DMS153 (cell line): ENCODE data around the gene HSPB9.
A peak's percentile ranks its signal among the peaks of the same experiment; 100 is the strongest.

Experiments
- DNase-seq: peaks from one replicate; lab custom pipeline; 2025; lab: John Stamatoyannopoulos, UW

HSPB9 gene

DNA sequence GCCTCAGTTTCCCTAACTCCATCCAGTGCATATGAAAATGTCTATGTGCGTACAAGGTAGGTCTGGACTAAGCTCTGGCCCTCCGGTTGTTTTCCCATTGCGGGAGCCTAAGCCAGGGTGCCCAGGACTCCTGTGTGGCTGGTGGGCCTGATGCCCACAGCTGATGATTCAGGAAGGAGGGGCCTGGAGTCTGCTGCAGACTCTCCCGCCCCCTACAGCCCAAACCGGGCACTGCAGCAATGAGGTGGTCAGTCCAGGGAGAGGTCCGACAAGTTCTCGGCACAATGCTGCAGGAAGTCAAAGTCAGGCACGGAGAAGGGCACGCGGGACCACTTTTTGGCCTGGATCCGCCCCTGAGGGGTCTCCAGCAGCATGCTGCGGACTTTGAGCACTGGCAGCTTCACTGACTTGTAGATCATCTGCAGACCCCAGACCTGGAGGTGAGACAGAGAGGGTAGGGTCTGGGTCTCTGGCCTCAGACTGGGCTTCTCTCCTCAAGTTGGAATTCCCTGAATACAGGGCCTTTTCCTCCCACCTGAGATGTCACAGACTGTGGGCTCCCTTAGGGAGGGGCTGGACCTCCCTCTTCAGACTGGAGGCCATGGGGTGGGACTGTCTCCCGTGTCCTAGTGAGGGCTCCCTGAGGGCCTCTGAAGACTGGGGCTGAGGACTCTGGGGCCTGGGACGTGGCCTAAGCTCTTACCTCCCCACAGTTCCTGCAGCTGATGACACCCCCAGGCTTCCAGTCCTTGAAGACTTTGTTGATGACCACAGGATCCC, 20.9 kb upstream of the HSPB9 start:
- no peak for DNase-seq

DNA sequence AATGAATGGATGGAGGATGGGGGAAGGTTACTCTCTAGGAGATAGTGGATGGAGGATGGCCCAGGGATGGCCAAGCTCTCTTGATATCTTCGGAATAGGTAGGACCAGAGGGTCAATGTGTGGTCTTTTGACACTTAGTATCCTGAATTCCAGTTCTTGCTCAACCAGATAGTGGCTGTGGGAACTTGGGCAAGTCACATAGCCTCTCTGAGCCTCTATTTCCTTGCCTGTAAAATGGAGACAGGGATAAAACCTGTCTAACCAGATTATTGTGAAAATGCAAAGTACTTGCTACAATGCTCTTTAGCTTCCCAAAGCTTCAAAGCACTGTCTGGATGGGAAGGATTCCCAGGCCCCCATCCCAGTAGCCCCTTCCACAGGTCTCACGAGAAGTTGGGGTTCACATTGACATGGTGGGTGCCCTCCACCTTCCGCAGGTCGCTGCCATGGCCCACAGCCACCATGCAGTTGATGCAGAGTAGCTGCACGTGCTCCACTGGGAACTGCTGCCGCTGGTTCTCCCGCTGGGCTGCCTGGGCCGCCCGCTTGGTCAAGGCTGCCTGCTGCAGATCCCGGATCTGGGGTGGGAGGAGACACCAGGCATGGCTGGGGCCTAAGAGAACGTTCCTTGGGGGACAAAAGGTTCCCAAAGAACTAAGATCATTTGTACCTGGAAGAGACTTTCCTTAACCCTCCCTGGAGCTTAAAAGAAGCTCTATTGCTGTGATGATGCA, 19.2 kb upstream of the HSPB9 start:
- DNase-seq = no peak

DNA sequence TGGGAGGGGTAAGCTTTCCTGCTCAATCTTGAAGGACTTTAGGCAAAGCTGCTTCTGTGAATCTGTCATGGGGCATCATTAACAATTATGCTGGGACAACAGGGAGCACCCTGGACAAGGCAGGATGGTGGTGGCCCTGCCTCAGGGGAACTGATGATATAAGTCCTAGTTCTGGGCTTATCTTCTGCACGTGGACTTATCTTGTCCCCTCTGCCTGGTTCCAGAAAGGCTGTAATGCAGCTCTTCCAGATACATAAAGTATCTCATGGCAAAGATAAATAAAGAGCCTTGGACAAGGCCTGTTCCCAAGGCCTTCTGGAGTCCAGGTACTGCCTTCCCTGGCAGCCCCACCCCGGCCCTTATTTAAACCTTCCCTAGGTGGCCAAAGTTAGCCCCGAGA, 18.3 kb upstream of the HSPB9 start:
- no peak for DNase-seq

DNA sequence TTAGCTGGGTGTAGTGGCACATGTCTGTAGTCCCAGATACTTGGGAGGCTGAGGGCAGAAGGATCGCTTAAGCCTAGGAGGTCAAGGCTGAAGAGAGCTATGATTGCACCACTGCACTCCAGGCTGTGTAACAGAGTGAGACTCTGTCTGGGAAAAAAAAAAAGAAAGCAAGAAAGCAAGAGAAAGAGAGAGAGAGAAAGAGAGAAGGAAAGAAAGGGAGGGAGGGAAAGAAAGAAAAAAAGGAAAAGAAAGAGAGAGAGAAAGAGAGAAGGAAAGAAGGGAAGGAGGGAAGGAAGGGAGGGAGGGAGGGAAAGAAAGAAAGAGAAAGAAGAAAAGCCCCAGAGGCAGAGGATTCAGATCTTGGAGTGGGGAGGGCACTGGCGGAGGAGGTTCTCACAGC, 16.6 kb upstream of the HSPB9 start:
- DNase-seq = no peak

DNA sequence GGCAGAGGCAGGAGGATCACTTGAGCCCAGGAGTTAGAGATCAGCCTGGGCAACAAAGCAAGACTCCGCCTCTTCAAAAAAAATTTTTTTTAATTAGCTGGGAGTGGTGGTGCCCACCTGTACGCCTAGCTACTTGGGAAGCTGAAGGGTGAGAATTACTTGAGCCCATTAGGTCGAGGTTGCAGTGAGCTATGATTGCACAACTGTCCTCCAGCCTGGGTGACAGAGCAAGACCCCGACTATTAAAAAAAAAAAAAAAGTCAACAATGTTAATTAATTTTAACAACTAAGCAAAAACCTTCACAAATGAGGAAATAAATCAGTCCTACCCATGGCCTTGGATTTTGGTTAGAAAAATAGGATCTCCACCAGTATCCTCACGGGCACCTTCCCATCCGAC, 15.5 kb upstream of the HSPB9 start:
- DNase-seq = no peak

DNA sequence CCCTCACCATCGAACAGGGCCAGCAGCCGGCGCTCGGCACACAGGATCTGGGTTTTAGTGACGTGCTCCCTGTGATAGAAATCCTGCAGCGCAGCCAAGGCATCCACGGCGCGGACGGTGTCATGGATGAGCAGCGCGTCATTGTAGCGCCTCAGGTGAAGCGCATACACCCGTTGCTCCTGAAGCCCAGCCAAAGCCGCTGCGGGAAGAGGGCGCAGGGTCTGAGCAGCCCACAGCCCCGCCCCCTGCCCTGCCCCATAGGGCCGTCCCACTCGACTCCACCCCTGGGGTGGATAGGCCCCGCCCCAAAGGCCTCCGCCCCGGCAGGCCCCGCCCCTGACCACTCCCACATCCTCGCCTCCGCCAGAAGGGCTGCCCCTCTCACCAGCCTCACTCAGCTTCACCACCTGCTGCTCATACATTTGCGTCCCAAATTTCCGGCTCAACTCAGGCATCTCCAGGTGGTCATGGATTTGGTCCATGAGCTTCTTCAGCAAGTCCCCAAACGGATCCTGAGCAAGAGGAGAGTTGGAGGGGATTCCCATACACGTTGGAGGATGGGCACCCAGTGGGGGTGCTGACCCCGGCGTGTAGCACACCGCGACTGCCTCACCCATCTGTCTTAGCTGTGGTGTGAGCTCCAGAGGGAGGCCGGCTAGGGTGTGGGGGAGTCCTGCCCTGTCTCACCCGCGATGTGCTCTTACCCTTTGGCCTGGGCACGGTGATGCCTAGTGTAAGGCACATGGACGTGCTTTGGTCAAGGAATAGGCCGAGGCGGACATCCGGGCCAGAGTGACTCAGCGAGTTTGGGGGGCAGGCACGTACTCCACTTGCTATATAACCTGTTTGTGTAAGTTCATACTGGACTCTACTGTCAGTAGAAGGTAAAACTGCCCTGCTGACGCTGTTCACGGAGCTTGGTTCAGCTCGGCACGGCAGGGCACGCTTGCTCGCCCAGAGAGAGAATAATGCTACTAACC, 14.7 kb upstream of the HSPB9 start:
- DNase-seq = peak; percentile 84

DNA sequence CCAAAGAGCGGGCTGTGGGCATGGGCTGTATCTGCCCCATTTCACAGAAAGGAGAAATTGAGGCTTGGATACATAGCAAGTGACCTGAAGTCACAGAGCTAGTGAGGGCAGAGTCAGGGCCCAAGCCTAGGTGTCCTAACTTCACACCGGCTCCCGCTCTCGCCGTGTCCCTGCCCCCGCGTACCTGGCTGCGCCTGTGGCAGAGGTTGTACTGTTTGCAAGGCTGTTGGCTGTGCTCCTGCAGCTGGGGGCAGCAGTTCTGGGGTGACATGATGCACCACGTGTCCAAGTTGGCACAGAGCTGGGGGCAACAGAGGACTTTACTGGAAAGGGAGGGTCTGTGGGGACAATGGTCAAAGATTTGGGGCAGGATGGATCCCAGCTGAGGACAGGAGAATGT, 13.5 kb upstream of the HSPB9 start:
- no peak for DNase-seq

DNA sequence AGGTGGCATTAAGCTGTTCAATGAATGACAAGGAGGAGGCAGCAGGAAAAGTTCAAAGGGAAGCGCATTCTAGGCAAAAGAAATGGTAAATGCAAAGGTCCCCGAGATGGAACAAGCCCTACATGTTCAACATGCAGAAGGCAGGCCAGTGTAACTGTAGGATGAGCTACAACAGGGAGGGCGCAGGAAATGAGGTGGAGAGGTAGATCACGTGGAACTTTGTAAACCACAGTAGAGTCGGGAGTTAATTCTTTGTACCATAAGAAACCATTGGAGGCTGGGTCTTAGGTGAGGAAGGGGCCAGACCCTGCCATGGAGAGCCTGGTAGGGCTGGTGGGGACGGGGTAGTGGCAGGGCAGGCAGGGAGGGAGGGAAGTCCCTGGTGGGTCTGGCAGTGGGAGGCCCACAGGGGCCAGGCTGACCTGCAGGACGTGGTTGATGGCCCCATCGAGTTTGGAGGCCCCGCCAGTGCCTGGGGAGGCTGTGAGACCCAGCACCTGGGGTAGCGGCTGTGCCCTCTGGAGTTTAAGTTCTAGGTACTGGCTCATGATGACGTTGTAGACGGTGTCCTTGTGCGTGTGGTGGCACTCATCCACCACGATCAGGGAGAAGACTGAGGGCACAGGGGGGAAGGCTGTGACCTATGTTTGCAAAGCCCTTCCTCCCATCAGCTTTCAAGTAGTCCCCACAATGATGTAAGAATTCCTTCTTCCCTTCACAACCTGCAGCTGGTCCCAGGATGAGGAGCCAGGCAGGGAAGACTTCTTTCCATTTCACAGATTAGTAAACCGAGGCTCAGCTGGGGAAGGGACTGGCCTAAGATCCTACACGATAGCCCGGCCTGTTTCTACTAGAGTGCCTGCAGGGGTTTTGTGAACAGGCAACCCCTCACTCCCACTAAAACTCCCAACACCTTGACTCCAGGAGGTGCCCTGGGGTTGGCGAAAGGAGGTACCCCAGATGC, 12.0 kb upstream of the HSPB9 start:
- DNase-seq = no peak

DNA sequence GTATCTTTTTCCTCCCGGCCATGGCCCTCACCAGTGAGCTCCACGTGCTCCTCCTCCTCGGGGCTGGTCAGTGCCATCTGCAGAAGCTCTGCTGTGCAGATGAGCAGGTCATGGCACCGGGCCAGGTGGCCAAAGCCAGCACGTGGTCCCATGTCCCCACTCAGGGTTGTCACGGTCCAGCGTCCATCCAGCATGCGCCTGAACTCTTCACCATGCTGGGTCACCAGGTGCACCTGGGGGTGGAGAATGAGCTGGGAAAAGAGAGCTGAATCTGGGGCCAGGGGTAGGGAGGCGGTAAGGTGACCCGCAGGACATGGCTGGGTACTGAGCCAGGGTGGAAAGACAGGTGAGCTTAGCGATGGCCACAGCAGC, 11.4 kb upstream of the HSPB9 start:
- DNase-seq = no peak

DNA sequence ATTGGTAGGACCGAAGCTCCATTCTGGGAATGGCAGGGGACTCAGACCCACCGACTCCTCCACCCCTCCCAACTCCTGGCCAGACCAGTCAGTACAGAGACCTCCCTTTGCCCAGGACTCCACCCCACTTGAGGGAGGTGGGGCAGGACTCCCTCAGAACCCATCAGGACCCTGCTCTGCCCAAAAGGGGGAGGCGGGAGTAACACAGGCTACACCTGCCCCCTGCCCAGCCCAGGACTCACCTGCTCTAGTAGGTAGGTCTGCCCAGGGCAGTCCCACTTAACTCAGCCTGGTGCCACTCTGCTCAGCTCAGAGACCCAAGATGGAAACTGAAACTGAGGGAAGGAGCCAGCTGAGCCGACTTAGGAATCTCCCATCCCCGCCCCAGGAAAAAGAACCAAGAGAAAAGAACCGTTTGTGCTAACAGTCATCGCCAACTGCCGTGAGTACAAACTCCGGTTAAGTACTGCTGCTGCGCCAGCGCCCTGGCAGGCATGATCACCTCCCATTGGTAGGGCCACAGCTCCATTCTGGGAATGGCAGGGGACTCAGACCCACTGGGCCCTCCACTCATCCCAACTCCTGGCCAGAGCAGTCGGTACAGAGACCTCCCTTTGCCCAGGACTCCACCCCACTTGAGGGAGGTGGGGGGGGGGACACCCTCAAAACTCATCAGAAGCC, 10.6 kb upstream of the HSPB9 start:
- DNase-seq = no peak

DNA sequence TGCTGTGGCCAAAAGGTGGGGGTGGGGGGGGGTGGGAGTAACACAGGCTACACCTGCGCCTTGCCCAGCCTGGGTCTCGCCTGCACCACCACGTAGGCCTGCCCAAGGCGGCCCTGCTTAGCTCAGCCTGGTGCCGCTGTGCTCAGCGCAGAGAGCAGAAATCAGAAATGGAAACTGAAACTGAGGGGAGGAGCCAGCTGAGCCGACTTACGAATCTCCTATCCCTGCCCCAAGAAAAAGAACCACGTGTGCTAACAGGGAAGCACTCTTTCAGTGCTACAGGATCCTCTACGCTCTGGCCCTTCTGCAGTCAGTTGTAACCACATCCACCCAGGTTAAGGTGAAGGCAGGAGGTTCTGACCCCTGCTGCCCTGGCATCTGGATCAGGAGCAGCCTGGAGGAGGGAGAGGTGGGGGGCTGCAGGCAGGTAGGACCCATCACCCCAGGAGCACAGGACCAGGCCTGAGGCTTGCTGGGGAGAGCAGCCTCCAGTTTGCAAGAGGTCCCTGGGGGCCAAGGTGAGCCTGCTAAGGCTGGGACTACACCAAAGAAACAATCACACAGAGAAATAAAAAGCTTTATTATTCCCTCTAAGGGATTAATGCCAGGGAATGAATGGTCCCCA, 9.9 kb upstream of the HSPB9 start, which contains the start of gene DHX58:
TSS of gene DHX58 (minus strand) at position 163 of the 625 bp plus-strand sequence. CDS start 822 bp downstream, outside the sequence.
- DNase-seq = peak; percentile 77

DNA sequence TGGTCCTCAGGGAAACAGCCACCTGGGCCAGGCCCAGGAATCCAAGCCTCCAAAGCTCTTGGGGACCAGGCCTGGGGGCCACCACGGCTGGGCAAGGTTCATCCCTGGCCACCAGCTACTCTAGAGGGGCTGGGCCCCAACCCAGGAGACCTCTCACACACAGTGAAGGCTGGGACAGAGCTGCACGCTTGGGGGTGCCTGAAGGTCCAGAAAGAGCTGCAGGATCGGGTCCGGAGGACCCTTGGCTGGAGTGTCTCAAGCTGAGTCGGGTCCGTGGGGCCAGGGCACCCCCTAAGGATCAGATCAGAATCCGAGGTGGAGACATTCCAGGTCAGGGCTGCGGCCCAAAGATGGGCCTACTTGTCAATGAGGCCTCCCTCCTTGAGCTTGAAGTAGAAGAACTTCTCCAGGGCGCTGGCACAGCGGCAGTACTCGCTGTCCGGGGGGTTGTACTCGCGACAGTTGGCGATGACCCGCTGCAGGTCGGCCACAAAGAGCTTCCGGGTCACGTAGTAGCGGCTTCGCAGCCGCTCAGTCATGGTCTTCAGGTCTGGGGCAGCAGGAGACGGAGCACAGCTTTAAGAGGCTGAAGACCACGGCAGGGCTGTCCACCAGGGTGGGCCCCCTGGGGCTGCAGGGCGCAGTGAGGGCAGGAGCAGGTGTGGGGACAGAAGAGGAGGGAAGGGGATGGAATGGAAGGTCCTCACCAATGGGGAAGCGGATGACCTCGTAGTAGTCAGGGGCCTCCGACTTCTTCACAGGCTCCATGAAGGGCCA, 9.1 kb upstream of the HSPB9 start:
- DNase-seq = no peak

DNA sequence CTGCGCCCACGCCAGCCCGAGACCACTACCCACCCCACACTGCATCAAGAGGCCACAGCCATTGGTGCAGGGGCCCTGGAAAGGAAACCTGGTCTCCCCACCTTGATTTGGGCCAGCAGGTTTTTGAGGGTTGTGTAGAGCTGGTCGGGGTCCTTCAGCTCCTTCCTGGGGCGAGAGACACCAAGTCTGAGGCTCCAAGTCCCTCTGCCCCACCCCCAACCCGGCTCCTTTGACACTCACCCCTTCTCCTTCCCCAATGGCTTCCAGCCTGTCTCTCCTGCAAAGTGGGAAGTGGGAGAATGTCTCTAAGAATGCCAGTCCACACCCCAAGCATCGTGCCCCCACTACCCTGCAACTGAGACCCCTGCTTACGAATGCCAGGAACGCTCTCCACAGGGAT, 8.5 kb upstream of the HSPB9 start:
- DNase-seq = no peak

DNA sequence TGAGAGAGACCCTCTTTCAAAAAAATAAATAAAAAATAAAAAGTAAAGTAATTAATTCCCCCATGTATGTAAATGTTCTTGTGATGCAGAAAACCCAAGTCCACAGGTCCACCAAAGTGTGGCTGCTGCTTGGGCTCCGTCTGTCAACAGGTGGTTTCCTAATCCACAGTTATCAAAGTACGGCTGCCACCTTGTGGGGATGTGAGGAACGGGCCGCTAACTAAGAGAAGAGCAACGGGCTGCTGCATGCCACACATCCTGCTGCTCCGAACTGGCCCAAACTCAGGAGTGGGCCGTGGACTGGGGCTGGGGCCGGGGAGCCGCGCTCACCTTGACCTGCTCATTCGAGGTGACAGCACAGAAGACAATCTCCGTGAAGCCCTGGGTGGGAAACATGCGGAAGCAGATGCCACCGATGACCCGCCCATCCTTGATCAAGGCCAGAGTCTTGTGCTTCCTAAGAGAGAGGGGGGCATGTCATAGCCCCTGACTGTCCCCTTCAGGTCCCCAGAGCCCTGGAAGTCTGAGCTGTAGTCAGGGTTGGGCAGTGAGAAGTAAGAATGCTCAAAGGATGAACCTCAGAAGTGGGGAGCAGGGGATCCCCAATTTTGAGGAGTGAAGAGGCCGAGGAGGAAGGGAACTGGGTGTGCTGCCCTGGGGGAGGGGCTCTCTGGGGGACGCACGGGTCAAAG, 5.8 kb upstream of the HSPB9 start:
- peak; percentile 68 for DNase-seq

DNA sequence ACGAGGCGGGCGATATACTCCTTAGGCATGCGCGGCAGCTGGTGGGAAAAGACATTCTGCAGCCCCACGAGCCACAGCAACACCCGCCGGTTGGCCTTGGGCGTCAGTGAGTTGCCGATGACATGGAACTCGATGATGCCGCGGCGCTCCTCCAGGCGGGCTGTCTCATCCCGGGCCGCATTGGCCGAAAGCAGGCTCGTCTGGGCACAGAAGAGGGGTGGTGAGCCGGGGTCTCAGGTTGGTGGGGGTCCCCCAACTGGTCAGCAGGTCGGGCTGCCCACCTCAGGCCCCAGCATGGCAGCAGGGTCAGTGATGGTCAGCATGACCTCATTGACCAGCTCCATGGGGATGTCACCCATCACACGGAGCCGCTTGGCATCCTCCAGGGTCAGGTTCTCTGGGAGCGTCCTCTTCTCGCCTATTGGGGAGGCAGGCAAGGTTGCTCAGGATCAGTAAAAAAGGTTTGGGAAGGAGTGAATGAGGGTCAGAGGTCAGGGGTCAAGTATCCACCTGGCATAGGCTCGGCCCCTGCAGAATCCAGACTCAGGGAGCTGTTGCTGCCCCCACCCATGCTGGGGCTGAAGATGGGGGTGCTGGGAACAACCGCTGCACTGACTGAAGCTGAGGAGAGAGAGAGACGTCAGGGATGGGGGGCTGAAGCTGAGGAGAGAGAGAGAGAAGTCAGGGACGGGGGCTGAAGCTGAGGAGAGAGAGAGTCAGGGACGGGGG, 5.0 kb upstream of the HSPB9 start:
- DNase-seq = no peak

DNA sequence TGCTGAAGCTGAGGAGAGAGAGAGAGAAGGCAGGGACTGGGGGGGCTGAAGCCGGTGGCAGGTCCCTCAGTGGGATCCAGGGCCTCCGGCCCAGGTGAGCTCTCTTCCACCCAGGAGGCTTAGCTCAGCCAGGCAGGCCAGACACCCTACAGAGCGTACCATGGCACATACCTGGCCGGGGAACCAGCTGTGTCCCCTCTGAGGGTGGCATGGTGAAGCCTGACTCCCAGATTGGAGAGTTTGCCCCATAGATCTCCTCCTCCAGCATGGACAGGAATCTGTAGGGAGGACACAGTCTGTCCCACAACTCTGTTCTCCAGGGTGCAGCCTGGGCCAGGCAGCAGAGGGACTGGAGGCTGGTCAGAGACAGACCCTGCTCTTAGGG, 4.5 kb upstream of the HSPB9 start:
- DNase-seq = no peak

DNA sequence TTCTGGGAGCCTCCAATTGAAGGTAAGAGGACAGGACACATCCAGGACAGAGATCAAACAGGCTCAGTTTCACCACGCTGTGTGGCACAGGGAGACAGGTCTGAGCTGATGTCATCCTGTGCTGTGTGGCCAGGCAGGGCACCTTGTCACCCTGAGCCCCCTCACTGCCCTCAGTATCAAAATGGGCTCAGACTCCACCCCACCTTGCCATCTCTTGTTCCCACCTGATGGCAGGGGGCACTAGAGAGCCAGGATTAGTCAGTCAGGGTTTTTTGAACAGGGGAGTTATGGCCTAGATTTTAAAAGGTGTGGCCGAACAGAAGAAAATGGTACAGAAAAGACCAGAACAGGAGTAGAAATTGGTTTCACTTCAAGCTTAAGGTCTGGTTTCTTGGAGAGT, 4.1 kb upstream of the HSPB9 start:
- no peak for DNase-seq

DNA sequence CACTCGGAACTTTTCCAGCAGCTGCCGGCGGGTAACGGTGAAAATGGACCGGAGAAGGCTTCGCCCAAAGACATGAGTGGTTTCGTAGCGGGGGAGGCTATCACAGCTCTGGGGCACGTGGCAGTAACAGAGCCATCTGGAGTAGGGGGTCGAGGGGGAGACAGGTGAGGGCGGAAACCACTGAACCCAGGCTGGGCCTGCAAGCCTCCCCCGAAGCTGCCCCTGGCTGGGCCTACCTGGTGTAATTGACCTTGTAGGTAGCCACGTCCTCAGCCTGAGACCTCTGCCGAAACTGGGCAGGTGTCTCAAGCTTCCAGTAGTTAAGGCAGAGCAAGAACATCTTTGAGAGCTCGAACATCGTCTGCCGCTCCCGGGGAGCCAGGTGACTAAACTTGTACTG, 3.3 kb upstream of the HSPB9 start:
- no peak for DNase-seq
